ENCODE measurements around the gene GYS2.
A peak's percentile ranks its signal among the peaks of the same experiment; 100 is the strongest.

Gene GYS2

GRCh38 chr12:21502872-21503271, 101.8 kb downstream of the GYS2 start:
- DNase-seq (ENCODE audit: low read depth) = no peak

- peak; percentile 13 for DNase-seq (ENCODE audit: low read depth)
Measured at GRCh38 chr12:21502164-21502496, 102.5 kb downstream of the GYS2 start.

GRCh38 chr12:21501258-21502163, 103.1 kb downstream of the GYS2 start, which contains the start of the genes GOLT1B and RECQL:
Gene GOLT1B, plus strand, starts transcription at chr12:21501789. Its CDS starts 135 bp downstream, at chr12:21501924.
Gene RECQL, minus strand, starts transcription at chr12:21501635. Its CDS starts 2,065 bp downstream, at chr12:21499570.
- peak; percentile 97 for DNase-seq (ENCODE audit: low read depth)

GRCh38 chr12:21500786-21501257, 103.8 kb downstream of the GYS2 start:
- no peak for DNase-seq (ENCODE audit: low read depth)

GRCh38 chr12:21499765-21500164, 104.9 kb downstream of the GYS2 start:
- no peak for DNase-seq (ENCODE audit: low read depth)
